C4-2B (cell line): ENCODE data around the gene PCDH9.

Source experiments
- ZFX ChIP-seq: fragments of 450-650 bp; IDR thresholded peaks from 2 replicates; pipeline ENCODE4 v1.6.1; 2017
- TF ChIP-seq, protein P1 (sequence below): fragments of 450-650 bp; conservative IDR thresholded peaks from 2 replicates; pipeline ENCODE4 v1.5.1; 2017; ENCODE audit warnings: mild to moderate bottlenecking

DNA sequence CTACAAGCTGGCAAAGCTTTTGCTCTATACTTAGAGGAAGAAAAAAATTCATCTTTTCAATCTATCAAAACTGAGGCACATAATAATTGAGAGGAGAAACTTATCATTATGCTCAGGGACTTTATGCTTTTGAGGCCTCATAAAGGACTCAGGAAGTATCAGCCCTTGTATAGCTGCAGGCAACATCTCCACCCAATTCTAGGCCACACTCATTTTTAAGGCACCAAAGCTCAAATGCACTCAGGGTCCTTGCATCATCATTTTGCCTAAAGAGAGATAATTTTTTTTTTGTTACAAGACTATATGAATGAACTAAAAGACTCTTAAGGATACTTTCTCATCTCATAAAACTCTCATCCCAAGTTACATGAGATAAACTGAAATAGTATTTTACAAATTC, 78.5 kb downstream of the PCDH9 start:
- TF ChIP-seq, protein P1, sequence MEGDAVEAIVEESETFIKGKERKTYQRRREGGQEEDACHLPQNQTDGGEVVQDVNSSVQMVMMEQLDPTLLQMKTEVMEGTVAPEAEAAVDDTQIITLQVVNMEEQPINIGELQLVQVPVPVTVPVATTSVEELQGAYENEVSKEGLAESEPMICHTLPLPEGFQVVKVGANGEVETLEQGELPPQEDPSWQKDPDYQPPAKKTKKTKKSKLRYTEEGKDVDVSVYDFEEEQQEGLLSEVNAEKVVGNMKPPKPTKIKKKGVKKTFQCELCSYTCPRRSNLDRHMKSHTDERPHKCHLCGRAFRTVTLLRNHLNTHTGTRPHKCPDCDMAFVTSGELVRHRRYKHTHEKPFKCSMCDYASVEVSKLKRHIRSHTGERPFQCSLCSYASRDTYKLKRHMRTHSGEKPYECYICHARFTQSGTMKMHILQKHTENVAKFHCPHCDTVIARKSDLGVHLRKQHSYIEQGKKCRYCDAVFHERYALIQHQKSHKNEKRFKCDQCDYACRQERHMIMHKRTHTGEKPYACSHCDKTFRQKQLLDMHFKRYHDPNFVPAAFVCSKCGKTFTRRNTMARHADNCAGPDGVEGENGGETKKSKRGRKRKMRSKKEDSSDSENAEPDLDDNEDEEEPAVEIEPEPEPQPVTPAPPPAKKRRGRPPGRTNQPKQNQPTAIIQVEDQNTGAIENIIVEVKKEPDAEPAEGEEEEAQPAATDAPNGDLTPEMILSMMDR, result no peak
- no peak for TF ChIP-seq ZFX
